OCI-LY3 (cell line): ENCODE data around the gene APOBEC3B.

ENCODE experiments used
- CTCF ChIP-seq: fragments of 200-600, 300-600 bp; sonication (generic); IDR thresholded peaks from 2 replicates; pipeline ENCODE4 v1.5.1; 2014; ENCODE audit warnings: antibody characterized with exemption, low read length, low read depth
- EZH2phosphoT487 ChIP-seq: fragments of 200-600 bp; shearing (Covaris generic); IDR thresholded peaks from 2 replicates; pipeline ENCODE4 v1.6.1; 2018; ENCODE audit warnings: antibody characterized with exemption, mixed run types, low read depth

GRCh38 chr22:38964306-38964705 lies 17.8 kb upstream of the APOBEC3B start:
- TF ChIP-seq CTCF = no peak
- no peak for TF ChIP-seq EZH2phosphoT487
